Esophagus squamous epithelium (tissue), 4 donors: Measurements from ENCODE around the gene CAMLG.

Experiments
- POLR2A ChIP-seq, 4 donors: fragments of 450-650 bp; IDR thresholded peaks; one replicate each; pipeline ENCODE4 v1.6.1; 2017; ENCODE audit warnings: antibody characterized with exemption in 4 of 4, mild to moderate bottlenecking in 4 of 4, moderate library complexity in 3 of 4
- TF ChIP-seq, protein P1 (sequence below), 6 experiments: fragments of 450-650 bp in 4 of 6; fragments of 200-600 bp in 2 of 6; sonication (generic) in 2 of 6; IDR thresholded peaks; one replicate each; pipeline ENCODE4 v1.5.1; 2016 to 2019; ENCODE audit warnings: antibody characterized with exemption in 6 of 6, mild to moderate bottlenecking in 4 of 6, moderate library complexity in 4 of 6

DNA sequence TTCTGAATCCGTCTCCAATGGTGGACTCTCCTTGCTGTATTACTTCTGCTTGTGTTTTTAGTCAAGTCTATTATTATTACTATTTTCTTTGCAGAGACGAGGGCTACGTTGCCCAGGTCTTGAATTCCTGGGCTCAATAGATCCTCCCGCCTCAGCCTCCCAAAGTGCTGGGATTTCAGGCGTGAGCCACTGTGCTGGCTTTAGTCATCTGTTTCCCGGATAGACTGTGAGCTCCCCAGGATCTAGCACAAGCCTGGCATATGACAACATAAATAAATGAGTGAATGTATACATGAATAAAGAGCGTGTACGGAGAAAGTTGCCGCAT, 19.8 kb downstream of the CAMLG start:
- TF ChIP-seq, protein P1, sequence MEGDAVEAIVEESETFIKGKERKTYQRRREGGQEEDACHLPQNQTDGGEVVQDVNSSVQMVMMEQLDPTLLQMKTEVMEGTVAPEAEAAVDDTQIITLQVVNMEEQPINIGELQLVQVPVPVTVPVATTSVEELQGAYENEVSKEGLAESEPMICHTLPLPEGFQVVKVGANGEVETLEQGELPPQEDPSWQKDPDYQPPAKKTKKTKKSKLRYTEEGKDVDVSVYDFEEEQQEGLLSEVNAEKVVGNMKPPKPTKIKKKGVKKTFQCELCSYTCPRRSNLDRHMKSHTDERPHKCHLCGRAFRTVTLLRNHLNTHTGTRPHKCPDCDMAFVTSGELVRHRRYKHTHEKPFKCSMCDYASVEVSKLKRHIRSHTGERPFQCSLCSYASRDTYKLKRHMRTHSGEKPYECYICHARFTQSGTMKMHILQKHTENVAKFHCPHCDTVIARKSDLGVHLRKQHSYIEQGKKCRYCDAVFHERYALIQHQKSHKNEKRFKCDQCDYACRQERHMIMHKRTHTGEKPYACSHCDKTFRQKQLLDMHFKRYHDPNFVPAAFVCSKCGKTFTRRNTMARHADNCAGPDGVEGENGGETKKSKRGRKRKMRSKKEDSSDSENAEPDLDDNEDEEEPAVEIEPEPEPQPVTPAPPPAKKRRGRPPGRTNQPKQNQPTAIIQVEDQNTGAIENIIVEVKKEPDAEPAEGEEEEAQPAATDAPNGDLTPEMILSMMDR (IDR thresholded peaks at IDR 0.05): no peak
- TF ChIP-seq POLR2A (IDR thresholded peaks at IDR 0.05): no peak
